Duodenal mucosa (tissue), 2 donors: Measurements from ENCODE around the gene GARIN3.

ENCODE experiments used
- H3K27ac ChIP-seq: one replicate; pipeline ENCODE4 v1.7.0; 2013; ENCODE audit warnings: low read depth, low read length
- H3K27me3 ChIP-seq, 2 donors: one replicate each; pipeline ENCODE4 v1.7.0; 2013; ENCODE audit warnings: low read length in 2 of 2, control low read depth in 1 of 2; ENCODE audit not compliant: insufficient read depth in 2 of 2, control insufficient read depth in 1 of 2
- H3K36me3 ChIP-seq, 2 donors: one replicate each; pipeline ENCODE4 v1.7.0; 2013; ENCODE audit warnings: low read length in 2 of 2, control low read depth in 1 of 2; ENCODE audit not compliant: insufficient read depth in 2 of 2, control insufficient read depth in 1 of 2
- H3K4me1 ChIP-seq, 2 donors: one replicate each; pipeline ENCODE4 v1.7.0; 2013; ENCODE audit warnings: low read length in 2 of 2, control low read depth in 1 of 2; ENCODE audit not compliant: insufficient read depth in 2 of 2, control insufficient read depth in 1 of 2
- H3K4me3 ChIP-seq, 2 donors: one replicate each; pipeline ENCODE4 v1.7.0; 2013; ENCODE audit warnings: low read length in 2 of 2, low read depth in 1 of 2
- H3K9ac ChIP-seq, 2 donors: one replicate each; pipeline ENCODE4 v1.7.0; 2013; ENCODE audit warnings: low read length in 2 of 2, low read depth in 1 of 2
- H3K9me3 ChIP-seq, 2 donors: one replicate each; pipeline ENCODE4 v1.7.0; 2013; ENCODE audit warnings: low read length in 2 of 2, control low read depth in 1 of 2; ENCODE audit not compliant: control insufficient read depth in 1 of 2

GARIN3 gene

DNA sequence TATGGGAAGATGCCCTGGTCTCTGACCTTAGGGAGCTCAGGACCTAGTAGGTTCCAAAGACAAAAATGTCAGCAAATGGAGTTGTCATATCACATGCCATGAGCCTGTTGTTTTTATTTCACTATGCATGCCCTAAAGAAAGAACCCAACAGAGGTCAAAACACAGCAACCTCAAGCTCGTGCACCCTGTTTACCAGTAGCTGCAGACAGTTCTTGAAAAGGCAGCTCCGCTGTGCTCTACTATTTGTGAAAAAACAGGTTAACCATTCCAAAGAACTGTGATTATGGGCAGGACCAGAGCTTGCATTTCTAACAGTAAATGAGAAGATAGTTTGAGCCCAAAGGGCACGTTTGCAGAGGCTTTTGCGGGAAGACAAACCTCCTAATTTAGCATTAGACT lies 37.4 kb upstream of the GARIN3 start:
- Histone ChIP-seq H3K4me1 (no peaks in the 10 kb centered on the region), H3K27ac (no peak overlapping the region), H3K4me3 (no peak overlapping the region), H3K9ac (no peak overlapping the region), H3K9me3 (peaks cover 0 to 3% of the 10 kb centered on the region in 2 donors), H3K27me3 (peaks cover 0 to 4% of the 10 kb centered on the region in 2 donors), H3K36me3 (no peaks in the 10 kb centered on the region)

DNA sequence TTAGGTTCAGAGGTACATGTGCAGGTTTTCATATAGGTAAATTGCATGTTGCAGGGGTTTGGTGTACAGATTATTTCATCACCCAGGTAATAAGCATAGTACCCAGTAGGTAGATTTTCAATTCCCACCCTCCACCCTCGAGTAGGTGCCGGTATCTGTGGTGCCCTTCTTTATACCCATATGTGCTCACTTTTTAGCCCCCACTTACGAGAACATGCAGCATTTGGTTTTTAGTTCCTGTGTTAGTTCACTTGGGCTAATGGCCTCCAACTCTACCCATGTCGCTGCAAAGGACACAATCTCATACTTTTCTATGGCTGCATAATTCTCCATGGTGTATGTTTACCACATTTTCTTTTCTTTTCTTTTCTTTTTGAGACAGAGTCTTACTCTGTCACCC lies 35.8 kb upstream of the GARIN3 start:
- H3K4me1 ChIP-seq, result no peaks in the 10 kb centered on the region
- H3K36me3 ChIP-seq, result no peaks in the 10 kb centered on the region
- peaks cover 0 to 4% of the 10 kb centered on the region in 2 donors for H3K27me3 ChIP-seq
- no peak overlapping the region for H3K27ac ChIP-seq
- H3K4me3 ChIP-seq, result no peak overlapping the region
- no peak overlapping the region for H3K9ac ChIP-seq
- peaks cover 0 to 3% of the 10 kb centered on the region in 2 donors for H3K9me3 ChIP-seq

DNA sequence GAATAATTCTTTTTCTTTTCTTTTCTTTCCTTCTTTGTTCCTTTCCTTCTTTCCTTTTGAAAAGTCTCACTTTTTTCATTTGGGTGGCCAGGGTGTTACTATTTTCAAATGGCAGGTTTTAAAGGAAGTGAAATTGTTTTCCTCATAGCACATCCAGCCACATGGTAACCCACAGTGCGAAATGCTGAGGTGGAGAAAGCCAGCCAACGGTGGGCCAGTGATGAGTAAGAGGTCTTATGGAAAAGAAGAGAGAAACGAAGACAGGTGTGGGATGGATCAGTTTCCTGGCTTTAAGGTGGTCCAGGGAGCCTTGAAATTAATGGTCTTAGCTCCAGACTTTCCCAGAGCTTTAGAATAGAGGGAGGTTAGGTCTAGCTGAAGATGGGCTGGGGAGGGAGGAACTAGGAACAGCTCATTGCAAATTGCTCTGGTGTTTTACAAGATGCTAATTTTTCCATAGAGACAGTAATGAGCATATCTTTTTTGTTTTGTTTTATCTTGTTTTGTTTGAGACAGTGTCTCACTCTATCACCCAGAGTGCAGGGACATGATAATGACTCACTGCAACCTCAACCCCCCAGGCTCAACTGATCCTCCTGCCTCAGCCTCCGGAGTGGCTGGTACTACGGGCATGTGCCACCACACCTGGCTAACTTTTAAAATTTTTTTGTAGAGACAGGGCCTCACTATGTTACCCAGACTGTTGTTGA lies 32.4 kb upstream of the GARIN3 start:
- no peak overlapping the region for H3K9ac ChIP-seq
- H3K27me3 ChIP-seq, result peaks cover 0 to 4% of the 10 kb centered on the region in 2 donors
- no peak overlapping the region for H3K4me3 ChIP-seq
- H3K36me3 ChIP-seq, result no peaks in the 10 kb centered on the region
- no peaks in the 10 kb centered on the region for H3K9me3 ChIP-seq
- H3K27ac ChIP-seq, result no peak overlapping the region
- no peaks in the 10 kb centered on the region for H3K4me1 ChIP-seq

DNA sequence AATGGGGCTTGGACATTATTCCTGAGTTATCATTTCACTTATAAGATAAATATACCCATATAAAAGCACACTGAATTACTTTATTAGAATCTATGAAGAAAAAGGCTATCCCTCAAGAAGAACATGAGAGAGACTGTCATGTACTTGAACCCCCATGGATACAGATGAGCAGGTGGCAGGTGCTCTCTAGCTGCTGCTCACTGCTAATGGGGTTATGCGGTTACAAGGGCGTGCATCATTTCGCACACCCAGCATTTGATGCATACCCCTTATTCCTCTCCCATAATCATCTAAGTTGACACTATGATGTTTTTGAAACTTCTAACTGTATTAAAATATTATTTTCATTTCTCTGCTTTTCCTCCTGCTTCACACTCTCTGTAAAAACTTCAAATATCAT lies 31.0 kb upstream of the GARIN3 start:
- Histone ChIP-seq H3K4me1 (no peaks in the 10 kb centered on the region), H3K27me3 (peaks cover 0 to 4% of the 10 kb centered on the region in 2 donors), H3K9ac (no peak overlapping the region), H3K9me3 (no peaks in the 10 kb centered on the region), H3K27ac (no peak overlapping the region), H3K36me3 (no peaks in the 10 kb centered on the region), H3K4me3 (no peak overlapping the region)

DNA sequence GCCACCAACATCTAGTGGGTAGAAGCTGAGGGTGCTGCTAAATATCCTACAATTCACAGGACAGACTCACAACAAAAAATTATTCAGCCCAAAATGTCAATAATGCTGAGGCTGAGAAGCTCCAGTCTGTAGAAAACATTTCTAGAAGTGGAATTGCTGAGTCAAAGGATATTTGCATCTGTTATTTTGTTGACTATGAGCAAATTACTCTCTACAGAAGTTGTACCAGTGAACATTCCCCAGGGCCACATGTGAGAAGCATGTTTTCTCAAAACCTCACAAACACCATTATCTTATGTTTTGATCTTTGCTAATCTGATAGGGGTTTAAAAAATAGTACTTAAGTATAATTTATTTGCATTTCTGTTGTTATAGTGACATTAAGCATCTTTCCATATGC lies 30.0 kb upstream of the GARIN3 start:
- H3K9me3 ChIP-seq, result no peaks in the 10 kb centered on the region
- H3K9ac ChIP-seq, result no peak overlapping the region
- no peak overlapping the region for H3K27ac ChIP-seq
- H3K4me3 ChIP-seq, result no peak overlapping the region
- H3K27me3 ChIP-seq, result peaks cover 0 to 4% of the 10 kb centered on the region in 2 donors
- no peaks in the 10 kb centered on the region for H3K36me3 ChIP-seq
- H3K4me1 ChIP-seq, result no peaks in the 10 kb centered on the region

DNA sequence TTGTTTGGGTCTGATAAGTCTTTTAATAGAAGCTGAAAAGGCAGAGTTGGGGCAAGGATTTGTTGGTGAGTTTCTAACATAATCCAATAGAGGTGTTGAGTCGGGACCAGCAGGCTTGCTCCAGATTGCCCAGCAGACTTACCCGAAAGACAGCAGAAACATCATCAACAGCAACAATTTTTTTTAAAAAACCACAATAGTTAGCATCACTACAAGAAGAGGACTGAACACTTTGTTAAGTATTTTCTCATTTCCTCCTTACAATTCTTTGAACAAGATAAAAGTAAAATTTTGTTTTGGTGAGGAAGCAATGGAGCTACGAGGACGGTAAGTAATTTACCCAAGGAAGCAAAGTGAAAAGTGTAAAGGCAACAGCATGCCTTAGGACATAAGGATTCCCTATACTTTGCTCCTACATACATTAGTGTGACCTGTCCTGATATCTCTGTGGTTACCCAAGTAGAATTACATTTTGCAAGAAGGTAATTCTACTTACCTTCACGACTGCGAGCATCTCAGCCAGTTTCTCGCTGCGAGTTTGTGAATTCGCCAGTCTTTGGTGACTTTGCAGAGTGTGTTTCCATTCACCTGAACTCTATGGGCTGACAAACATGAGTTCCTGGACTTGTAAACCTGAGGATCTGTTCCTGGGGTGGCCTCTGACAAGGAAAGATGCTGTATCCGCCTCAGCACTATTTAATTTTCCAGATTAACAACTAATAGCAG lies 27.8 kb upstream of the GARIN3 start:
- no peak overlapping the region for H3K27ac ChIP-seq
- H3K36me3 ChIP-seq, result no peaks in the 10 kb centered on the region
- no peak overlapping the region for H3K4me3 ChIP-seq
- no peaks in the 10 kb centered on the region for H3K27me3 ChIP-seq
- H3K4me1 ChIP-seq, result no peaks in the 10 kb centered on the region
- no peak overlapping the region for H3K9ac ChIP-seq
- H3K9me3 ChIP-seq, result no peaks in the 10 kb centered on the region

DNA sequence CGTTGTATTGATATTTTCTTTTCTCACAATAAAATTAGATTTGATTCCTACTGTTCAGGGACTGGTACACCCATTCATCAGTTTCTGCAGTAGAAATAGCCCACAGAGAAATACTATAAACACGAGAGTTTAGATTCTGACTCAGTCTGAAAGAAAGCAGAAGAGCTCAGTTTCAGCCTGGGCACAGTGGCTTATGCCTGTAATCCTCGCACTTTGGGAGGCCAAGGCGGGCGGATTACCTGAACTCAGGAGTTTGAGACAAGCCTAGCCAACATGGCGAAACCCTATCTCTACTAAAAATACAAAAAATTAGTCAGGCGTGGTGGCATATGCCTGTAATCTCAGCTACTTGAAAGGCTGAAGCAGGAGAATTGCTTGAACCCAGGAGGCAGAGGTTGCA lies 23.2 kb upstream of the GARIN3 start:
- Histone ChIP-seq H3K4me1 (no peaks in the 10 kb centered on the region), H3K9ac (no peak overlapping the region), H3K9me3 (no peaks in the 10 kb centered on the region), H3K27me3 (peaks cover 0 to 2% of the 10 kb centered on the region in 2 donors), H3K36me3 (no peaks in the 10 kb centered on the region), H3K4me3 (no peak overlapping the region), H3K27ac (no peak overlapping the region)

DNA sequence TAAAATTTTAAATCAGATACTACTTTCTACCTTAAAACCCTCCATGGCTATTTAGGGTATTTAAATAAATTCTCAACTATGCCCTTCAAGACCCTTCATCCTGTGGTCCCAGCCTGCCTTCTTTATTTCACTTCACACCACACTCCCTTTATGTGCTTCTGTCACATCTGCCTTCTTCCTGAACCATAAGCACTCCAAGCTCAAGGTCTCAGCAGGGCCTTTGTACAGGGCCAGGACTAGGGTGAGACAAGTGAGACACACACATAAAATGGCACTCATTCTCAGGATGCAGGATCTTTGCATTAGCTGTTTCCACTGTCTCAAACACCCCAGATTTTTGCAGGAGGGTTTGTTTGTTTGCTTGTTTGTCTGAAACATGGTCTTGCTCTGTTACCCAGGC lies 22.2 kb upstream of the GARIN3 start:
- no peaks in the 10 kb centered on the region for H3K36me3 ChIP-seq
- no peaks in the 10 kb centered on the region for H3K4me1 ChIP-seq
- no peaks in the 10 kb centered on the region for H3K9me3 ChIP-seq
- H3K27ac ChIP-seq, result no peak overlapping the region
- H3K4me3 ChIP-seq, result no peak overlapping the region
- H3K27me3 ChIP-seq, result peaks cover 0 to 3% of the 10 kb centered on the region in 2 donors
- H3K9ac ChIP-seq, result no peak overlapping the region

DNA sequence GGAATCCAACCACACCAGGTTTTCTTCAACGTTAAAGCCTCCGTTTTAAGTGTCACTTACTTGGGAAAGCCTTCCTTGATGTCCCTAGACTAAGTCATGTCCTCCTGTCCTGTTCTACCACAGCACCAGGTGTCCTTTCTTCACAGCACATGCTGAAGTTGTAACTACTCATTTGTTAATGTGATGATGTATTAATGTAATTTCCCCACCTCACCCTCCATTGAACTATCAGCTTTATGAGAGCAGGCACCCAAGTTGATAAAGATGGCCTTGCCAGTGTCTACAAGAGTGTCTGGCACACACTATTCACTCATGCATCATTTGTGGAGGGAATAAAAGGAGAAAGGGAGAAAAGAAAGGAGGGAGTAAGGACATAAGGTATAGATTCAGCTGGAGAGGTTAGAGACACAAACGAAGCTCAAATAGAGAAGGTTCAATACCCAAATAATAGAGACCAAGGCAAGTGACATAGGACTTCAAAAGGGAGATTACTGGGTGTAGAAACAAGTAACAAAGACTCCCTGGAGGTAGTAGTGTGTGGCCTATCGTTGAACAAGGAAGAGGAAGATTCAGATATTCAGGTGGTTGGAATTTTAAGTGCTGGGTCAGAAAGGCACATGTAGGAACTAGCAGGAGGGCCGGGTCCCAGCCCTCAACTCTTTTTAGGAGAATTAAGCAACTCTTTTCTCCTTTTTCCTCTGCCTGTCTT lies 21.1 kb upstream of the GARIN3 start:
- H3K4me3 ChIP-seq, result no peak overlapping the region

More for the DNA sequence above, 21.1 kb upstream of the GARIN3 start:
- H3K9me3 ChIP-seq, result no peaks in the 10 kb centered on the region
- no peak overlapping the region for H3K9ac ChIP-seq
- no peak overlapping the region for H3K27ac ChIP-seq
- H3K36me3 ChIP-seq, result no peaks in the 10 kb centered on the region
- no peaks in the 10 kb centered on the region for H3K4me1 ChIP-seq
- H3K27me3 ChIP-seq, result peaks cover 0 to 3% of the 10 kb centered on the region in 2 donors
